MG63 (cell line): Measurements from ENCODE around the gene AJM1. TPM values are rescaled to one million over a fixed set of nuclear protein-coding genes. Genes with fewer than 3 reads are reported as not detected.
A peak's percentile ranks its signal among the peaks of the same experiment; 100 is the strongest.
"Not testable (repeated sequence)": the region's sequence is repeated elsewhere in the genome, so short reads cannot be mapped to it uniquely, and the experiment has no call there.

Experiments
- DNase-seq: peaks from one replicate; pipeline ENCODE4 v3.0.0-alpha.2; 2020
- H3K27me3 ChIP-seq: fragments of 250-450 bp; sonication (Bioruptor Pico); 2 replicates; pipeline ENCODE4 v1.5.1; 2020; ENCODE audit warnings: mild to moderate bottlenecking, moderate library complexity
- H3K36me3 ChIP-seq: fragments of 250-450 bp; sonication (Bioruptor Pico); 2 replicates; pipeline ENCODE4 v1.5.1; 2020; ENCODE audit warnings: mild to moderate bottlenecking, moderate library complexity
- H3K4me3 ChIP-seq: fragments of 250-450 bp; sonication (Bioruptor Pico); 2 replicates; pipeline ENCODE4 v1.5.1; 2020; ENCODE audit warnings: mild to moderate bottlenecking, moderate library complexity
- H3K9me3 ChIP-seq: fragments of 250-450 bp; sonication (Bioruptor Pico); 2 replicates; pipeline ENCODE4 v1.5.1; 2020; ENCODE audit warnings: mild to moderate bottlenecking, moderate library complexity
- total RNA-seq: library from RNA; depleted of rRNA; stranded (reverse); fragments of >200 nt; shearing (Covaris generic); gene quantifications from 2 replicates; pipeline ENCODE4 v1.2.3, GENCODE V29; 2014; ENCODE audit warnings: low replicate concordance

Gene AJM1
- total RNA-seq, 1 experiment from 2014 or later, result 0.82 TPM

GRCh38 chr9:136837856-136838277 is 4.4 kb upstream of the AJM1 start:
- not testable (repeated sequence) for H3K9me3 ChIP-seq, H3K27me3 ChIP-seq, DNase-seq, H3K4me3 ChIP-seq
- peaks cover 10% of the 10 kb centered on the region for H3K36me3 ChIP-seq

- H3K4me3 ChIP-seq, result no peak overlapping the region
- H3K27me3 ChIP-seq, result no peaks in the 10 kb centered on the region
- H3K9me3 ChIP-seq, result no peaks in the 10 kb centered on the region
- peaks cover 10% of the 10 kb centered on the region for H3K36me3 ChIP-seq
- no peak for DNase-seq
Observed at GRCh38 chr9:136838314-136839228, 3.7 kb upstream of the AJM1 start.

GRCh38 chr9:136839229-136840139 is 2.8 kb upstream of the AJM1 start:
- no peaks in the 10 kb centered on the region for H3K27me3 ChIP-seq

GRCh38 chr9:136840140-136840876 is 2.0 kb upstream of the AJM1 start:
- peaks cover 10% of the 10 kb centered on the region for H3K36me3 ChIP-seq
- no peaks in the 10 kb centered on the region for H3K9me3 ChIP-seq
- no peaks in the 10 kb centered on the region for H3K27me3 ChIP-seq
- no peak for DNase-seq
- H3K4me3 ChIP-seq, result no peak overlapping the region

More at GRCh38 chr9:136839229-136840139, 2.8 kb upstream of the AJM1 start:
- no peaks in the 10 kb centered on the region for H3K9me3 ChIP-seq
- H3K4me3 ChIP-seq, result no peak overlapping the region
- H3K36me3 ChIP-seq, result peaks cover 10% of the 10 kb centered on the region
- DNase-seq, result no peak

- Histone ChIP-seq H3K36me3 (peaks cover 7% of the 10 kb centered on the region; the same call in 1 of the 2 replicates), H3K9me3 (no peaks in the 10 kb centered on the region), H3K27me3 (no peaks in the 10 kb centered on the region), H3K4me3 (no peak overlapping the region)
- DNase-seq, result peak; percentile 76
Observed at GRCh38 chr9:136840877-136841645, 1.2 kb upstream of the AJM1 start.

GRCh38 chr9:136841646-136842379 is 465 bp upstream of the AJM1 start:
- H3K4me3 ChIP-seq, H3K27me3 ChIP-seq, DNase-seq, H3K9me3 ChIP-seq, H3K36me3 ChIP-seq: not testable (repeated sequence)

- not testable (repeated sequence) for DNase-seq, H3K27me3 ChIP-seq, H3K9me3 ChIP-seq, H3K4me3 ChIP-seq, H3K36me3 ChIP-seq
Observed at GRCh38 chr9:136843159-136843800, 1.0 kb downstream of the AJM1 start.

GRCh38 chr9:136843801-136844740 is 1.8 kb downstream of the AJM1 start:
- not testable (repeated sequence) for H3K27me3 ChIP-seq, DNase-seq, H3K36me3 ChIP-seq, H3K9me3 ChIP-seq, H3K4me3 ChIP-seq

- H3K4me3 ChIP-seq, result no peak overlapping the region
- H3K9me3 ChIP-seq, result no peaks in the 10 kb centered on the region
- H3K36me3 ChIP-seq, result peaks cover 5% of the 10 kb centered on the region
- no peaks in the 10 kb centered on the region for H3K27me3 ChIP-seq
- DNase-seq, result no peak
Observed at GRCh38 chr9:136844761-136845464, 2.6 kb downstream of the AJM1 start.

GRCh38 chr9:136845465-136846260 is 3.4 kb downstream of the AJM1 start:
- DNase-seq, result no peak
- Histone ChIP-seq H3K27me3 (no peaks in the 10 kb centered on the region), H3K36me3 (peaks cover 11% of the 10 kb centered on the region), H3K9me3 (no peaks in the 10 kb centered on the region), H3K4me3 (no peak overlapping the region)

GRCh38 chr9:136846376-136847087 is 4.3 kb downstream of the AJM1 start:
- Histone ChIP-seq H3K27me3 (no peaks in the 10 kb centered on the region), H3K36me3 (peaks cover 13% of the 10 kb centered on the region), H3K9me3 (no peaks in the 10 kb centered on the region), H3K4me3 (no peak overlapping the region)
- DNase-seq, result no peak

GRCh38 chr9:136847088-136847825 is 5.0 kb downstream of the AJM1 start:
- Histone ChIP-seq H3K36me3 (peaks cover 13% of the 10 kb centered on the region), H3K4me3 (peak overlapping the region; percentile 86), H3K9me3 (no peaks in the 10 kb centered on the region), H3K27me3 (no peaks in the 10 kb centered on the region)
- peak; percentile 84 for DNase-seq
